K562 treated with DMSO at 1 percent for 48 hours (cell line): Measurements from ENCODE around the gene NPIPB6. TPM values are rescaled to one million over a fixed set of nuclear protein-coding genes. Genes with fewer than 3 reads are reported as not detected.

ENCODE experiments used
- total RNA-seq: library from RNA; unstranded; fragments of 300-600 nt; gene quantifications from 2 replicates; pipeline ENCODE4 v1.2.3, GENCODE V29; 2022; ENCODE audit warnings: low replicate concordance; ENCODE audit errors: extremely low read depth

Gene NPIPB6
- not detected in 2 replicates for total RNA-seq

DNA sequence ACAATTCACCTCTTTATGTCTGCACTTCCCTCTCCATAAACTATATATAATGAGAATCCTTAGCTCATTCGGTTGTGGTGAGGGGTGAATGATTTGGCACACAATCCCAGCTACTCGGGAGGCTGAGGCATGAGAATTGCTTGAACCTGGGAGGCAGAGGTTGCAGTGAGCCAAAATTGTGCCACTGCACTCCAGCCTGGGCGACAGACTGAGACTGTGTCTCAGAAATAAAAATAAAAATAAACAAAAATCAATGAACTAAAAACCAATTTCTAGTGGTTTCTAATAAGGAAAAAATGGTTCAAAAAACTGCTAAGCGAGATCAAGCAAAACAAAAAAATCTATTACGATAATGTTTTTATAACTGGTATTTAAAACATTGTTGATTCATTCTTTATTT is at the start of gene NPIPB6:
Gene NPIPB6, minus strand, starts transcription at position 101 of the 400 bp plus-strand sequence. CDS start 686 bp downstream, outside the sequence.

DNA sequence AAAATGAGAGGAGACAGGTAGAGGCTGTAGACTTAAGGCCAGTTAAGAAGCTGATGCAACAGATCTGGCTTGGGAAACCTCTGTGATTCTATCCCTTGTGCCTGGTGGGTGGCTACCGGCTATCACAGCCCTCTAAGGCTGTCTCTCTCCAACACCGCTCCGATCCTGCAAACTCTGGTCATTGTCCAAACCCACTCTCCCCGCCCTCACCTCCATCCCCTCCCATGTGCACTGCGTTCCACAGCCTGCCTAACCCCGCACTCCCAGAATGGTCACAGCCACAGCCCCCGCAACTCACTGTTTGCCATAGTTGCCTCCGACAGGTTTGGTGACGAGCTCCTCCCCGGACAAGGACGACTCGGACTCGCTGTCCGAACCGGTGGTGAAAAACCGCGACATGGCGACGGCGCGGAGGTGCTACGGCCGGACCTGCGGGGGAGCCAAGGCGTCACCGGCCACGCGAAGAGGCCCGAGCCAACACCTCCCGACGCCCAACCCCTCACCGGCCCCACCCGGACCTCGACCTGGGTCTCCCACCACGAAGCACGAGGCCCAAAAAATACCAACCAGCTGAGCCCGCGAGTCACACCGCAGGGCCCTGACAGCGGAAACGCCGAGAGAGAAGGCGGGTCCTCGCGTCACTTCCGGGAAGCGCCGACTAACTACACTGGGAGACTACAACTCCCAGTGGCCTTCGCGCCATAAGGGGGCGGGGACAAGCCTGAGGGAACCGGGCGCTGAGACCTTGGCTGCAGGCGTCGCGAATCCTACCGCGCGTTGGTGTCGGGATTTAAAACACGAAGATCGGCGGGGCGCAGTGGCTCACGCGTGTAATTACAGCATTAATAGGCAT is 40.1 kb upstream of the NPIPB6 start, which contains the start of gene EIF3CL:
Gene EIF3CL, minus strand, starts transcription at position 622 of the 853 bp plus-strand sequence. Its CDS starts 223 bp downstream, at position 399.

Other genes with a start within 250 kb of the NPIPB6 start
- gene XPO6, start 151.5 kb downstream of the NPIPB6 start, total RNA-seq: not detected in 2 replicates
- gene SBK1, start 71.0 kb downstream of the NPIPB6 start, total RNA-seq: not detected in 2 replicates
- 282 TPM in 1 of 2 replicates, not detected in the other for gene EIF3CL, start 40.3 kb upstream of the NPIPB6 start, total RNA-seq
- not detected in 2 replicates for gene NPIPB7, start 108.8 kb upstream of the NPIPB6 start, total RNA-seq
- gene CLN3, start 128.6 kb upstream of the NPIPB6 start, total RNA-seq: not detected in 2 replicates
- not detected in 2 replicates for gene APOBR, start 131.1 kb upstream of the NPIPB6 start, total RNA-seq
- gene IL27, start 143.3 kb upstream of the NPIPB6 start, total RNA-seq: not detected in 2 replicates
- gene NUPR1, start 175.5 kb upstream of the NPIPB6 start, total RNA-seq: not detected in 2 replicates
- not detected in 2 replicates for gene SGF29, start 190.4 kb upstream of the NPIPB6 start, total RNA-seq
- not detected in 2 replicates for gene SULT1A2, start 233.5 kb upstream of the NPIPB6 start, total RNA-seq
- not detected in 2 replicates for gene SULT1A1, start 246.5 kb upstream of the NPIPB6 start, total RNA-seq